Activated T-helper 1 cell treated with anti-CD3 and anti-CD28 coated beads, Interleukin-12 subunit alpha, Interleukin-12 subunit beta, Interleukin-2, Interleukin-4 antibody, amounts not matched to agents 30 ng/mL and 10 ng/mL and 1 ng/mL, durations not matched to agents 14 hours and 24 hours and 36 hours (primary cell): ENCODE results near the gene H2BW2. TPM values are rescaled to one million over a fixed set of nuclear protein-coding genes. Genes with fewer than 3 reads are reported as not detected.
"Not testable (repeated sequence)": the region's sequence is repeated elsewhere in the genome, so short reads cannot be mapped to it uniquely, and the experiment has no call there.

Experiments used
- DNase-seq: peaks from one replicate; pipeline ENCODE4 v3.0.0; 2021; ENCODE audit warnings: low spot score
- H3K27ac Mint-ChIP-seq: one replicate; pipeline ENCODE4 v1.8.0; 2021; ENCODE audit warnings: mild to moderate bottlenecking, mixed read lengths
- H3K27me3 Mint-ChIP-seq: one replicate; pipeline ENCODE4 v1.8.0; 2022; ENCODE audit warnings: mild to moderate bottlenecking, moderate library complexity, mixed read lengths; ENCODE audit not compliant: insufficient read depth
- H3K36me3 Mint-ChIP-seq: one replicate; pipeline ENCODE4 v1.8.0; 2021; ENCODE audit warnings: low read depth, mixed read lengths
- H3K4me1 Mint-ChIP-seq: one replicate; pipeline ENCODE4 v1.8.0; 2021; ENCODE audit warnings: low read depth, mixed read lengths
- H3K4me3 Mint-ChIP-seq: one replicate; pipeline ENCODE4 v1.8.0; 2021; ENCODE audit warnings: mild to moderate bottlenecking, moderate library complexity, mixed read lengths
- H3K9me3 Mint-ChIP-seq: one replicate; pipeline ENCODE4 v1.8.0; 2021; ENCODE audit warnings: mixed read lengths
- intact Hi-C: fragments of 100-400 bp; cut with micrococcal nuclease; formaldehyde crosslinking; loops from one replicate; pipeline ENCODE4 v1.15.1; 2024
- total RNA-seq: library from RNA; stranded (reverse); gene quantifications from 2 replicates; pipeline ENCODE4 v1.2.3, GENCODE V29; 2022

H2BW2 gene
- total RNA-seq, result not detected in 2 replicates

GRCh38 chrX:104039689-104040505 is at the start of gene H2BW2:
H2BW2 (plus strand) TSS chrX:104039956; CDS start chrX:104039995, 39 bp downstream.
- Mint-ChIP-seq H3K27ac (no peak within 1 kb of the TSS), H3K4me3 (no peak within 1 kb of the TSS), H3K27me3 (no peaks in the 10 kb centered on the region), H3K36me3 (no peaks in the 10 kb centered on the region), H3K9me3 (no peaks in the 10 kb centered on the region), H3K4me1 (no peaks in the 10 kb centered on the region)
- DNase-seq, result no peak
- intact Hi-C loops, result no loop called here

DNA sequence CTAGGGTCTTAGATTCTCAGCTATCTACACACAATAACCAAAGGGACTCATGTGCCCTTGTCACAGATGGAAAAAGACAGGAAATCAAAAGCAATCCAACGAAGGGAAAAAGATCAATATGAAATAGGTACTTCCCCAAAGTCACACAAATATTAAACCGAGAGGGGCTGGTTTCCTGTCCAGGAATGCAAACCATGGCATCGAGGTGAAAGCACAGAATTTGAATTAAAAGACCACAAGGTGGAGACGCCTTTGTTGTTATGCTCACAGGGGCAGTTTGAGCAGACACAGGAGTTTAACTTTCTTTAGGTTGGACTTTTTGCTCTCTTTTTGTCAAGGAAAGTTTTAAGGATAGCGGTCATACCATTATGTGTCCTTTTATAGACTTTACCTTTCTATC is 40.5 kb upstream of the H2BW2 start:
- Mint-ChIP-seq H3K27me3 (peaks cover 3% of the 10 kb centered on the region), H3K9me3 (no peaks in the 10 kb centered on the region), H3K4me3 (no peak overlapping the region), H3K36me3 (no peaks in the 10 kb centered on the region), H3K4me1 (no peaks in the 10 kb centered on the region), H3K27ac (no peak overlapping the region)
- intact Hi-C loops, result no loop called here
- DNase-seq, result no peak

GRCh38 chrX:104008831-104009230 is 30.9 kb upstream of the H2BW2 start:
- no peak overlapping the region for H3K27ac Mint-ChIP-seq
- H3K36me3 Mint-ChIP-seq, result no peaks in the 10 kb centered on the region
- no peaks in the 10 kb centered on the region for H3K9me3 Mint-ChIP-seq
- H3K27me3 Mint-ChIP-seq, result no peaks in the 10 kb centered on the region
- no peak for DNase-seq
- H3K4me3 Mint-ChIP-seq, result no peak overlapping the region
- H3K4me1 Mint-ChIP-seq, result no peaks in the 10 kb centered on the region
- intact Hi-C loops, result no loop called here

- H3K9me3 Mint-ChIP-seq, result no peaks in the 10 kb centered on the region
- H3K27ac Mint-ChIP-seq, result no peak overlapping the region
- no peak overlapping the region for H3K4me3 Mint-ChIP-seq
- intact Hi-C loops, result no loop called here
- no peak for DNase-seq
- H3K4me1 Mint-ChIP-seq, result no peaks in the 10 kb centered on the region
- no peaks in the 10 kb centered on the region for H3K36me3 Mint-ChIP-seq
- H3K27me3 Mint-ChIP-seq, result peaks cover 3% of the 10 kb centered on the region
Measured at GRCh38 chrX:104013158-104013557, 26.6 kb upstream of the H2BW2 start.

DNA sequence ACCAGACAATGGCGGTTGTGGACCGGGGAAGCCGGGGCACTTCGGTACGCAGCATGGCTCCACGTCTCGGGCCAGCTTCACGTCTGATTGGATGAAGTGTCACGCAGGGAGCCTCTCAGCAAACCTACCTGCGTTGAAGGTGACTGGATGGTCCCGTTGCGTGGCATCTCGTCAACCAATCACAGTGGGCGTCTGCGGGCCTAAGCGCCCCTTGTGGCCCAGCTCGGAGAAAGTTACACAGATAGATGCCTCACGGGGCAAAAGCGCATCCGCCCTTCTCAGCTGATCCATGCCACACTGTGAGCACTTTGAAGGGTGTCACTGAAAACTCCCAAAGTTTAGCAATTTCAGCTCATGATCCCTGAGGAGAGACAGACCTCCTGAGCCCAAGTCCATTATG is 26.1 kb upstream of the H2BW2 start, which contains the start of gene H2BW1:
H2BW1 (minus strand) TSS at position 103 of the 400 bp plus-strand sequence. CDS start 132 bp downstream, outside the sequence.
- intact Hi-C loops, result no loop called here
- H3K27ac Mint-ChIP-seq, result no peak within 1 kb of the TSS
- H3K4me1 Mint-ChIP-seq, result no peaks in the 10 kb centered on the region
- DNase-seq, result no peak
- no peaks in the 10 kb centered on the region for H3K36me3 Mint-ChIP-seq
- H3K4me3 Mint-ChIP-seq, result no peak within 1 kb of the TSS
- no peaks in the 10 kb centered on the region for H3K9me3 Mint-ChIP-seq
- H3K27me3 Mint-ChIP-seq, result peaks cover 3% of the 10 kb centered on the region

DNA sequence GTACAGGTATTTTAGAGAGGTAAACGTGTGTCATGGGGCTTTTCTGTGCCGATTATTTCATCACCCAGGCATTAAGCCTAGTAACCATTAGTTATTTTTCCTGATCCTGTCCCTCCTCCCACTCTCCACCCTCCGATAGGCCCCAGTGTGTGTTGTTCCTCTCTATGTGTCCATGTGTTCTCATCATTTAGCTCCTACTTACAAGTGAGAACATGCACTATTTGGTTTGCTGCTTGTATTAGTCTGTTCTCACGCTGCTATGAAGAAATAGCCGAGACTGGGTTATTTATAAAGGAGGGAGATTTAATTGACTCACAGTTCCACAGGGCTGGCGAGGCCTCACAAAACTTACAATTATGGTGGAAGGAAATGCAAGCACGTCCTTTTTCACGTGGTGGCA is 24.2 kb upstream of the H2BW2 start:
- H3K9me3 Mint-ChIP-seq, intact Hi-C loops, H3K36me3 Mint-ChIP-seq, DNase-seq, H3K4me1 Mint-ChIP-seq, H3K4me3 Mint-ChIP-seq, H3K27me3 Mint-ChIP-seq, H3K27ac Mint-ChIP-seq: not testable (repeated sequence)

GRCh38 chrX:104018126-104018525 is 21.6 kb upstream of the H2BW2 start:
- no peak for DNase-seq
- no peaks in the 10 kb centered on the region for H3K4me1 Mint-ChIP-seq

DNA sequence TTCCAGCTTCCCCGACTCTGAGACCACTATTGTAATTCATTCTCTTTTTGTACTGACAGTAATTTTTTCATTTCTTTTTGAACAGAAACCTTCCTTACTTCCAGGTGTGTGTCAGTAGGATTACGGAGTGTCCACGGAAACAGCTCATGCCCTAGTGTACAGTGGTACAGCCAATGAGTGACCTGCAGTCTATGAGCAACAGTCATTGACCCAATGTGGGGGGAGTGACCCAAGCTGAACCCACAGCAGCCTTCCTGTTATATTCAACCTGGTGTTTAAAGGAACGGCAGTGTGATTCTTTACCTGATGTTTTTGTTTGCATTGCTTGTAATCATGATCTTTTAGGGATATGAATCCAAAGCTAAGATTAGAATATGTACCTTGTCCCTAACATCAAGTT is 1.2 kb downstream of the H2BW2 start:
- H3K27me3 Mint-ChIP-seq, result no peaks in the 10 kb centered on the region
- no peak overlapping the region for H3K27ac Mint-ChIP-seq
- H3K4me3 Mint-ChIP-seq, result no peak overlapping the region
- no peak for DNase-seq
- H3K4me1 Mint-ChIP-seq, result no peaks in the 10 kb centered on the region
- intact Hi-C loops, result no loop called here
- H3K9me3 Mint-ChIP-seq, result no peaks in the 10 kb centered on the region
- no peaks in the 10 kb centered on the region for H3K36me3 Mint-ChIP-seq

More at GRCh38 chrX:104018126-104018525, 21.6 kb upstream of the H2BW2 start:
- no peaks in the 10 kb centered on the region for H3K36me3 Mint-ChIP-seq
- H3K27ac Mint-ChIP-seq, result no peak overlapping the region
- intact Hi-C loops, result no loop called here
- no peaks in the 10 kb centered on the region for H3K9me3 Mint-ChIP-seq
- no peak overlapping the region for H3K4me3 Mint-ChIP-seq
- peaks cover 3% of the 10 kb centered on the region for H3K27me3 Mint-ChIP-seq

DNA sequence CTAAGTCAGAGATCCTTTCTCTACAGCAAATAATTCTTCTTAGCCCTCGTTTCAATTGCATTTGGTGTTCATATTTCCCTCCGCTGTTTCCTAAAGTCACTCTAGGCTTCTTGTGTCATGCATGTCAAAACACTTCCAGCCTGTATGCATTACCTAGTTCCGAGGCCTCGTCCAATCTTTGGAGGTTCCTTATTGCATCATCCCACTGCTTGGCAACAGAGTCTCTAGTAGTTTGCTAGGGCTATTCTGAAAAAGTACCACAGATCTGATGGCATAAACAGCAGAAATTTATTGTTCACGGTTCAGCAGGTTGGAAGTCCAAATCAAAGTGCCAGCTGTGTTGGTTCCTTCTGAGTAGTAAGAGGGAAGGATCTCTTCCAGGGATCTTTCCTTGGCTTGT is 5.9 kb downstream of the H2BW2 start:
- no peak overlapping the region for H3K4me3 Mint-ChIP-seq
- no peaks in the 10 kb centered on the region for H3K27me3 Mint-ChIP-seq
- intact Hi-C loops, result no loop called here
- H3K27ac Mint-ChIP-seq, result no peak overlapping the region
- no peaks in the 10 kb centered on the region for H3K4me1 Mint-ChIP-seq
- DNase-seq, result no peak
- H3K9me3 Mint-ChIP-seq, result no peaks in the 10 kb centered on the region
- no peaks in the 10 kb centered on the region for H3K36me3 Mint-ChIP-seq

DNA sequence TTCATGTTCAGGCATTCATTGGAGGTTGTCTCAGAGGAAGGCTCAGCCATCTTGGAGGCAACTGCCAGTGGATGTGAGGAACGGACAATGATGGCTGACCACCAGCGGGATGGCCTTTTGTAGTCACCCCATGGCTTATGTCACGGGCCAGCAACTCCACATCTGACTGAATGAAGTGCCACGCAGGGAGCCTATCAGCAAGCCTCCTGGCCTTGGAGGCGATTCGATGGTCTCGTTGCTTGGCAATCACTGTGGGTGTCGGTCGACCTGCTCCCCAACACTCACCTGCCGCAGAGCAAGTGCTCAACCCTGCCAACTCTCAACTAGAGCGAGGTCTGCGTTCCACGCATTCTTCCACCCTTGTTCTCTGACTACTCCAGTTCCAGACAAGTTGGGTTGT is 7.4 kb downstream of the H2BW2 start:
- H3K27ac Mint-ChIP-seq, result no peak overlapping the region
- H3K4me1 Mint-ChIP-seq, result no peaks in the 10 kb centered on the region
- intact Hi-C loops, result no loop called here
- H3K4me3 Mint-ChIP-seq, result no peak overlapping the region
- H3K9me3 Mint-ChIP-seq, result no peaks in the 10 kb centered on the region
- no peaks in the 10 kb centered on the region for H3K27me3 Mint-ChIP-seq
- no peak for DNase-seq
- H3K36me3 Mint-ChIP-seq, result no peaks in the 10 kb centered on the region

- H3K4me3 Mint-ChIP-seq, intact Hi-C loops, H3K9me3 Mint-ChIP-seq, H3K36me3 Mint-ChIP-seq, H3K4me1 Mint-ChIP-seq, DNase-seq, H3K27ac Mint-ChIP-seq, H3K27me3 Mint-ChIP-seq: not testable (repeated sequence)
Measured at GRCh38 chrX:104054956-104055355, 15.2 kb downstream of the H2BW2 start.

DNA sequence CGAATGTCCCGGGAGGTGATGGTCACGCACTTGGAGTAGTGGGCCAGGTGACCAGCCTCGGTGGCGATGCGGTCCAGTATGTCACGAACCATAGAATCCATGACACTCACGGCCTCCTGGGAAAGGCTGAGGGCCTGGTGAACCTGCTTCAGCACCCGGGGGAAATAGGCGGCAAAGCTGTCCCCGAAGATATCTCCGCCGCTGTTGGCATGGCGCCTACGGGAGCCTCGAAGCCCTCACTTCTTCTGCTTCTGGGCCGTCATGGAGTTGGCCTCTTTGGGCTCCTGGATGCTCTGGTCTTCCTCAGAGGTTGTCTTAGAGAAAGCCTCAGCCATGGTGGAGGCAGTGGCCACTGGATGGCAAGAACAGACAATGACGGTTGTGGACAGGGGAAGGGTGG is 22.9 kb downstream of the H2BW2 start:
- DNase-seq, H3K36me3 Mint-ChIP-seq, H3K4me1 Mint-ChIP-seq, H3K4me3 Mint-ChIP-seq, H3K27ac Mint-ChIP-seq, intact Hi-C loops, H3K9me3 Mint-ChIP-seq, H3K27me3 Mint-ChIP-seq: not testable (repeated sequence)

DNA sequence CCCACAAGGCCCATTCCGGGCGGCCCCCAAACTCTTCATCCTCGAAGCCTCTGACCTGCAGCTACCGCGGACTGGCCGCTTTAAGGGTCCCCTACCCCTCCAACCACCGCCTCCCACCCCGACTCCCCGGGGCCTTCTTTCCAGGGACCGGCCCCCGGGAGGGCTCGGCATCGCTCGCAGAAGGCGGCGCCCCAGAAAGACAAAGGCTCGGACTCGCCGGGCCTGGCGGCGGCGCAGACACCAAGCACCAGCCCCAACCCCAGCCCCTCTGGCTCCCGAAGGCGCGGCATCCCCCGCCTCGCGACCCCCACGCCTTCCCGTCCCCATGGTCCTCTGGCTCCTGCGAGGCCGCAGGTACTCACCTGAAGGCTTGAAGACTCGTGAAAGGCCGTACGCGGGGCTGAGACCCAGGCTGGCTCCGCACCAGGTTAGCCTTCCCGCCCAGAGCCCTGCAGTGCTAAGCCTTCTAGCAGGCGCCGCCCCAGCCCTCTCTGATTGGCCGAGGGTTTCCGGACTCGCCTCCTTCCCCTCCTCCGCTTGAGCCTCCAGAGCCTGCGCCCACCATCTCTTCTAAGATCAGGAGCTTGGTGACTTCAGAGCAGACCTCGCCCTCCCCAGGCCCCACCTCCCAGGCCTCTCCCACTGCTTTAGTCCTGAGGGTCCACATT is 36.2 kb downstream of the H2BW2 start, which contains the start of gene TMSB15C:
TMSB15C (minus strand) TSS at position 459 of the 668 bp plus-strand sequence.
- H3K9me3 Mint-ChIP-seq, H3K36me3 Mint-ChIP-seq, H3K4me3 Mint-ChIP-seq, H3K4me1 Mint-ChIP-seq, intact Hi-C loops, H3K27ac Mint-ChIP-seq, DNase-seq, H3K27me3 Mint-ChIP-seq: not testable (repeated sequence)
